A549 (cell line): ENCODE data around the gene HDHD5. TPM values are rescaled to one million over a fixed set of nuclear protein-coding genes. Genes with fewer than 3 reads are reported as not detected.

Source experiments
- ATAC-seq, 2 experiments: fragments of 200-7000 bp in 1 of 2; fragments of >200 bp in 1 of 2; cut with Nextera tagmentation in 1 of 2; cut with Tn5 transposase in 1 of 2; 3 replicates each; pipeline versions ENCODE4 v1.8.0 to v1.9.1; 2018 to 2020; ENCODE audit warnings: mild to moderate bottlenecking in 1 of 2, moderate library complexity in 1 of 2
- CTCF ChIA-PET: fragments of 300-600 bp; sonication (Branson Sonifier 250); formaldehyde crosslinking; extraction: SDS; loops from one replicate; lab custom pipeline; 2021; ENCODE audit warnings: antibody characterized with exemption, inconsistent platforms; lab: Yijun Ruan, JAX
- POLR2A ChIA-PET: fragments of 350-600 bp; formaldehyde crosslinking; extraction: SDS; loops from one replicate; lab custom pipeline; 2021; ENCODE audit warnings: antibody characterized with exemption, inconsistent platforms; lab: Yijun Ruan, JAX
- DNase-seq, 2 experiments: peaks; one replicate each; pipeline versions ENCODE4 v3.0.0 to v3.0.0-alpha.2; 2011 to 2016; ENCODE audit warnings: low read depth in 1 of 2, low spot score in 1 of 2
- FAIRE-seq: peaks from 2 replicates; lab custom pipeline; 2011; peaks lifted over from hg19 to GRCh38; lab: Jason Lieb, UNC
- H3K27ac ChIP-seq, 2 experiments: fragments of >200 bp; sonication (Bioruptor Twin); formaldehyde crosslinking; 3 replicates each; pipeline ENCODE4 v1.5.1; 2016 to 2017
- H3K4me1 ChIP-seq: fragments of >200 bp; sonication (Bioruptor Twin); formaldehyde crosslinking; 3 replicates; pipeline ENCODE4 v1.6.1; 2016
- H3K4me2 ChIP-seq: fragments of >200 bp; sonication (Bioruptor Twin); formaldehyde crosslinking; 3 replicates; pipeline ENCODE4 v1.6.1; 2016
- H3K4me3 ChIP-seq: fragments of >200 bp; sonication (Bioruptor Twin); formaldehyde crosslinking; 3 replicates; pipeline ENCODE4 v1.5.1; 2016
- H3K9me3 ChIP-seq: fragments of >200 bp; sonication (Bioruptor Twin); formaldehyde crosslinking; 3 replicates; pipeline ENCODE4 v1.6.1; 2016
- BHLHE40 ChIP-seq: IDR thresholded peaks from 2 replicates; pipeline ENCODE4 v1.6.1; 2012; ENCODE audit warnings: low read depth, low read length, inconsistent platforms
- CHD2 ChIP-seq: fragments of 150-350 bp; IDR thresholded peaks from 2 replicates; pipeline ENCODE4 v1.6.1; 2014; ENCODE audit warnings: low read length; ENCODE audit not compliant: partially characterized antibody
- CHD4 ChIP-seq: fragments of 200-600 bp; sonication (generic); IDR thresholded peaks from 2 replicates; pipeline ENCODE4 v1.6.1; 2016; ENCODE audit warnings: antibody characterized with exemption, mild to moderate bottlenecking, borderline replicate concordance
- EHF ChIP-seq: fragments of 250-450 bp; sonication (Bioruptor Pico); IDR thresholded peaks from 2 replicates; pipeline ENCODE4 v1.5.0; 2020; ENCODE audit warnings: mild to moderate bottlenecking
- EP300 ChIP-seq, 2 experiments: fragments of >200 bp; sonication (Bioruptor Twin); formaldehyde crosslinking; IDR thresholded peaks; 2 replicates in 1 of 2; 3 replicates in 1 of 2; pipeline ENCODE4 v1.6.1; 2016 to 2017
- FOSB ChIP-seq: fragments of 250-450 bp; sonication (Bioruptor Pico); IDR thresholded peaks from 2 replicates; pipeline ENCODE4 v1.5.0; 2020; ENCODE audit warnings: mild to moderate bottlenecking, moderate library complexity
- HEYL ChIP-seq: fragments of 250-450 bp; sonication (Bioruptor Pico); IDR thresholded peaks from 2 replicates; pipeline ENCODE4 v1.8.0; 2021; ENCODE audit warnings: mild to moderate bottlenecking, moderate library complexity
- KDM1A ChIP-seq: fragments of 200-600 bp; sonication (generic); IDR thresholded peaks from 2 replicates; pipeline ENCODE4 v1.6.1; 2016; ENCODE audit warnings: low read depth, mild to moderate bottlenecking
- KDM5A ChIP-seq: fragments of 200-600 bp; sonication (generic); IDR thresholded peaks from 2 replicates; pipeline ENCODE4 v1.6.1; 2016; ENCODE audit warnings: antibody characterized with exemption, mild to moderate bottlenecking
- MAFK ChIP-seq: fragments of 450-650 bp; IDR thresholded peaks from 2 replicates; pipeline ENCODE4 v1.6.1; 2014; ENCODE audit not compliant: partially characterized antibody
- MYC ChIP-seq: IDR thresholded peaks from 2 replicates; pipeline ENCODE4 v1.6.1; 2012; ENCODE audit warnings: mild to moderate bottlenecking, inconsistent platforms, low read length, improper control_type of control experiment, borderline replicate concordance
- POLR2A ChIP-seq: IDR thresholded peaks from 2 replicates; pipeline ENCODE4 v1.6.1; 2012; ENCODE audit warnings: mild to moderate bottlenecking, low read length
- RAD21 ChIP-seq, 2 experiments: fragments of >200 bp in 1 of 2; sonication (Bioruptor Twin) in 1 of 2; formaldehyde crosslinking in 1 of 2; IDR thresholded peaks in 1 of 2; conservative IDR thresholded peaks in 1 of 2; 2 replicates in 1 of 2; 3 replicates in 1 of 2; pipeline ENCODE4 v1.6.1; 2012 to 2018; ENCODE audit warnings: inconsistent platforms in 1 of 2
- RNF2 ChIP-seq: fragments of 200-600 bp; sonication (generic); IDR thresholded peaks from 2 replicates; pipeline ENCODE4 v1.6.1; 2016; ENCODE audit warnings: low read depth, mild to moderate bottlenecking, antibody characterized with exemption, moderate library complexity, borderline replicate concordance
- TP53 ChIP-seq: fragments of 250-450 bp; sonication (Bioruptor Pico); IDR thresholded peaks from 2 replicates; pipeline ENCODE4 v1.5.0; 2021; ENCODE audit warnings: mild to moderate bottlenecking, moderate library complexity
- WGBS: methylation state at CpG from one replicate; pipeline ENCODE4 v1.1.6; 2017; ENCODE audit errors: missing lambda C conversion rate; 5-methylcytosine and 5-hydroxymethylcytosine counted together
- polyA plus RNA-seq, 4 experiments: library from polyadenylated mRNA; depleted of rRNA in 3 of 4; stranded (reverse); fragments of >200 nt; fragmentation: RNase III in 1 of 4; extraction: RNeasy Plus Mini Kit Qiagen cat#74134 plus additional on column Dnase treatment in 1 of 4; gene quantifications; 2 replicates in 3 of 4; 3 replicates in 1 of 4; pipeline ENCODE4 v1.2.3, GENCODE V29; 2011 to 2017
- TF ChIP-seq, protein P1 (sequence below): fragments of 250-450 bp; sonication (Bioruptor Pico); IDR thresholded peaks from 2 replicates; pipeline ENCODE4 v1.5.0; 2020; ENCODE audit warnings: low read depth, mild to moderate bottlenecking, moderate library complexity
- TF ChIP-seq, protein P2 (sequence below): fragments of >200 bp; sonication (Bioruptor Twin); formaldehyde crosslinking; IDR thresholded peaks from 3 replicates; pipeline ENCODE4 v1.5.1; 2016
- TF ChIP-seq, protein P3 (sequence below): IDR thresholded peaks from 2 replicates; pipeline ENCODE4 v1.6.1; 2012; ENCODE audit warnings: low read depth, borderline replicate concordance
- TF ChIP-seq, protein P4 (sequence below): fragments of 250-450 bp; sonication (Bioruptor Pico); IDR thresholded peaks from 2 replicates; pipeline ENCODE4 v1.5.0; 2021; ENCODE audit warnings: mild to moderate bottlenecking, moderate library complexity, borderline replicate concordance
- TF ChIP-seq, protein P5 (sequence below): fragments of 200-600 bp; sonication (generic); IDR thresholded peaks from 2 replicates; pipeline ENCODE4 v1.6.1; 2016; ENCODE audit warnings: antibody characterized with exemption, mild to moderate bottlenecking, moderate library complexity

The HDHD5 gene
- polyA plus RNA-seq, 2 of the 4 experiments (the other 2 are of a cell fraction): 19.7 to 35.5 TPM

DNA sequence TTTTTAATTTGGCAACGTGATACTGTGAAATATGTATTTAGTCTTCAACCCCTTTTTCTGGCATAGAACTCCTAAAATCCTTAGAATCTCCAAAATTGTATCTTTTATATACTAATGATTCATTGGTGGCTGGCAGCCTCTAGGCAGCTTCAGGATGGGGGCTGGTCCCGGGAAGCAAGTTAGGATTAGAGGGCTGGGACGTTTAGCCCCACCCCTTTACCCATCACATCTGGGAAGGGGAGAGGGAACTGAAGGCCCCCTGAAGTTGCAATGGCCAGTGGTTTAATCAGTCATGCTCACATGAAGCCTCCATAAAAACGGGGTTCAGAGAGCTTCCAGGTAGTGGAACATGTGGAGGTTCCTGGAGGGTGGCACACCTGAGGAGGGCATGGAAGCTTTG, 67.2 kb downstream of the HDHD5 start:
- CTCF ChIA-PET: no interaction called here
- Histone ChIP-seq H3K4me1 (no peaks in the 10 kb centered on the region), H3K4me3 (no peak overlapping the region), H3K9me3 (no peaks in the 10 kb centered on the region), H3K27ac (no peak overlapping the region), H3K4me2 (no peak overlapping the region)
- TF ChIP-seq CHD2 (no peak), KDM1A (no peak), FOSB (CRISPR knock-in tag) (no peak), EP300 (IDR thresholded peaks at IDR 0.05) (no peak), BHLHE40 (no peak), POLR2A (no peak), MYC (no peak), TP53 (CRISPR knock-in tag) (no peak), RNF2 (no peak), KDM5A (no peak), CHD4 (no peak), MAFK (no peak), EHF (CRISPR knock-in tag) (no peak), RAD21 (conservative IDR thresholded peaks at IDR 0.05 in 1 of 2, IDR thresholded peaks at IDR 0.05 in 1 of 2) (no peak), HEYL (CRISPR knock-in tag) (no peak)
- TF ChIP-seq, protein P1, sequence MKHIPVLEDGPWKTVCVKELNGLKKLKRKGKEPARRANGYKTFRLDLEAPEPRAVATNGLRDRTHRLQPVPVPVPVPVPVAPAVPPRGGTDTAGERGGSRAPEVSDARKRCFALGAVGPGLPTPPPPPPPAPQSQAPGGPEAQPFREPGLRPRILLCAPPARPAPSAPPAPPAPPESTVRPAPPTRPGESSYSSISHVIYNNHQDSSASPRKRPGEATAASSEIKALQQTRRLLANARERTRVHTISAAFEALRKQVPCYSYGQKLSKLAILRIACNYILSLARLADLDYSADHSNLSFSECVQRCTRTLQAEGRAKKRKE (CRISPR knock-in tag): no peak
- TF ChIP-seq, protein P2, sequence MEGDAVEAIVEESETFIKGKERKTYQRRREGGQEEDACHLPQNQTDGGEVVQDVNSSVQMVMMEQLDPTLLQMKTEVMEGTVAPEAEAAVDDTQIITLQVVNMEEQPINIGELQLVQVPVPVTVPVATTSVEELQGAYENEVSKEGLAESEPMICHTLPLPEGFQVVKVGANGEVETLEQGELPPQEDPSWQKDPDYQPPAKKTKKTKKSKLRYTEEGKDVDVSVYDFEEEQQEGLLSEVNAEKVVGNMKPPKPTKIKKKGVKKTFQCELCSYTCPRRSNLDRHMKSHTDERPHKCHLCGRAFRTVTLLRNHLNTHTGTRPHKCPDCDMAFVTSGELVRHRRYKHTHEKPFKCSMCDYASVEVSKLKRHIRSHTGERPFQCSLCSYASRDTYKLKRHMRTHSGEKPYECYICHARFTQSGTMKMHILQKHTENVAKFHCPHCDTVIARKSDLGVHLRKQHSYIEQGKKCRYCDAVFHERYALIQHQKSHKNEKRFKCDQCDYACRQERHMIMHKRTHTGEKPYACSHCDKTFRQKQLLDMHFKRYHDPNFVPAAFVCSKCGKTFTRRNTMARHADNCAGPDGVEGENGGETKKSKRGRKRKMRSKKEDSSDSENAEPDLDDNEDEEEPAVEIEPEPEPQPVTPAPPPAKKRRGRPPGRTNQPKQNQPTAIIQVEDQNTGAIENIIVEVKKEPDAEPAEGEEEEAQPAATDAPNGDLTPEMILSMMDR: no peak
- TF ChIP-seq, protein P3, sequence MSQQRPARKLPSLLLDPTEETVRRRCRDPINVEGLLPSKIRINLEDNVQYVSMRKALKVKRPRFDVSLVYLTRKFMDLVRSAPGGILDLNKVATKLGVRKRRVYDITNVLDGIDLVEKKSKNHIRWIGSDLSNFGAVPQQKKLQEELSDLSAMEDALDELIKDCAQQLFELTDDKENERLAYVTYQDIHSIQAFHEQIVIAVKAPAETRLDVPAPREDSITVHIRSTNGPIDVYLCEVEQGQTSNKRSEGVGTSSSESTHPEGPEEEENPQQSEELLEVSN: no peak
- TF ChIP-seq, protein P4, sequence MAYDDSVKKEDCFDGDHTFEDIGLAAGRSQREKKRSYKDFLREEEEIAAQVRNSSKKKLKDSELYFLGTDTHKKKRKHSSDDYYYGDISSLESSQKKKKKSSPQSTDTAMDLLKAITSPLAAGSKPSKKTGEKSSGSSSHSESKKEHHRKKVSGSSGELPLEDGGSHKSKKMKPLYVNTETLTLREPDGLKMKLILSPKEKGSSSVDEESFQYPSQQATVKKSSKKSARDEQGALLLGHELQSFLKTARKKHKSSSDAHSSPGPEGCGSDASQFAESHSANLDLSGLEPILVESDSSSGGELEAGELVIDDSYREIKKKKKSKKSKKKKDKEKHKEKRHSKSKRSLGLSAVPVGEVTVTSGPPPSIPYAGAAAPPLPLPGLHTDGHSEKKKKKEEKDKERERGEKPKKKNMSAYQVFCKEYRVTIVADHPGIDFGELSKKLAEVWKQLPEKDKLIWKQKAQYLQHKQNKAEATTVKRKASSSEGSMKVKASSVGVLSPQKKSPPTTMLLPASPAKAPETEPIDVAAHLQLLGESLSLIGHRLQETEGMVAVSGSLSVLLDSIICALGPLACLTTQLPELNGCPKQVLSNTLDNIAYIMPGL (CRISPR knock-in tag): no peak
- TF ChIP-seq, protein P5, sequence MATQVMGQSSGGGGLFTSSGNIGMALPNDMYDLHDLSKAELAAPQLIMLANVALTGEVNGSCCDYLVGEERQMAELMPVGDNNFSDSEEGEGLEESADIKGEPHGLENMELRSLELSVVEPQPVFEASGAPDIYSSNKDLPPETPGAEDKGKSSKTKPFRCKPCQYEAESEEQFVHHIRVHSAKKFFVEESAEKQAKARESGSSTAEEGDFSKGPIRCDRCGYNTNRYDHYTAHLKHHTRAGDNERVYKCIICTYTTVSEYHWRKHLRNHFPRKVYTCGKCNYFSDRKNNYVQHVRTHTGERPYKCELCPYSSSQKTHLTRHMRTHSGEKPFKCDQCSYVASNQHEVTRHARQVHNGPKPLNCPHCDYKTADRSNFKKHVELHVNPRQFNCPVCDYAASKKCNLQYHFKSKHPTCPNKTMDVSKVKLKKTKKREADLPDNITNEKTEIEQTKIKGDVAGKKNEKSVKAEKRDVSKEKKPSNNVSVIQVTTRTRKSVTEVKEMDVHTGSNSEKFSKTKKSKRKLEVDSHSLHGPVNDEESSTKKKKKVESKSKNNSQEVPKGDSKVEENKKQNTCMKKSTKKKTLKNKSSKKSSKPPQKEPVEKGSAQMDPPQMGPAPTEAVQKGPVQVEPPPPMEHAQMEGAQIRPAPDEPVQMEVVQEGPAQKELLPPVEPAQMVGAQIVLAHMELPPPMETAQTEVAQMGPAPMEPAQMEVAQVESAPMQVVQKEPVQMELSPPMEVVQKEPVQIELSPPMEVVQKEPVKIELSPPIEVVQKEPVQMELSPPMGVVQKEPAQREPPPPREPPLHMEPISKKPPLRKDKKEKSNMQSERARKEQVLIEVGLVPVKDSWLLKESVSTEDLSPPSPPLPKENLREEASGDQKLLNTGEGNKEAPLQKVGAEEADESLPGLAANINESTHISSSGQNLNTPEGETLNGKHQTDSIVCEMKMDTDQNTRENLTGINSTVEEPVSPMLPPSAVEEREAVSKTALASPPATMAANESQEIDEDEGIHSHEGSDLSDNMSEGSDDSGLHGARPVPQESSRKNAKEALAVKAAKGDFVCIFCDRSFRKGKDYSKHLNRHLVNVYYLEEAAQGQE: no peak
- 67% methylated on average over 4 of the region's 4 CpGs for WGBS
- POLR2A ChIA-PET: no interaction called here
- FAIRE-seq (no peak), ATAC-seq (no peak), DNase-seq (no peak)
